ENCODE results near the gene RPH3AL. TPM values are rescaled to one million over a fixed set of nuclear protein-coding genes. Genes with fewer than 3 reads are reported as not detected.
A peak's percentile ranks its signal among the peaks of the same experiment; 100 is the strongest.

Gene RPH3AL
- polyA plus RNA-seq (ENCODE audit: insufficient read length), result 17.3 TPM
- long read RNA-seq, donor 1, partial matches to known transcripts, result 91 of 107 reads
- long read RNA-seq, donor 1, other reads (novel, unspliced or antisense), result 14 of 107 reads
- long read RNA-seq, donor 2, partial matches to known transcripts, result 9 of 64 reads
- long read RNA-seq, donor 2, other reads (novel, unspliced or antisense), result 52 of 64 reads
- long read RNA-seq, donor 3, result 0 reads
- long read RNA-seq, donor 4, partial matches to known transcripts, result 20 of 50 reads
- long read RNA-seq, donor 4, other reads (novel, unspliced or antisense), result 29 of 50 reads
- long read RNA-seq, donor 5, partial matches to known transcripts, result 212 of 235 reads
- long read RNA-seq, donor 5, other reads (novel, unspliced or antisense), result 20 of 235 reads
- long read RNA-seq, donor 6, partial matches to known transcripts, result 0 of 1 reads
- long read RNA-seq, donor 6, other reads (novel, unspliced or antisense), result 0 of 1 reads
- long read RNA-seq, donor 7, partial matches to known transcripts, result 129 of 148 reads
- long read RNA-seq, donor 7, other reads (novel, unspliced or antisense), result 19 of 148 reads
- long read RNA-seq, donor 8, partial matches to known transcripts, result 0 of 45 reads
- long read RNA-seq, donor 8, other reads (novel, unspliced or antisense), result 44 of 45 reads

- peak; percentile 79 for DNase-seq
Measured at GRCh38 chr17:352421-353212, at the start of gene RPH3AL. RPH3AL (minus strand) TSS chr17:352807; CDS start chr17:327543, 25,264 bp downstream.

DNA sequence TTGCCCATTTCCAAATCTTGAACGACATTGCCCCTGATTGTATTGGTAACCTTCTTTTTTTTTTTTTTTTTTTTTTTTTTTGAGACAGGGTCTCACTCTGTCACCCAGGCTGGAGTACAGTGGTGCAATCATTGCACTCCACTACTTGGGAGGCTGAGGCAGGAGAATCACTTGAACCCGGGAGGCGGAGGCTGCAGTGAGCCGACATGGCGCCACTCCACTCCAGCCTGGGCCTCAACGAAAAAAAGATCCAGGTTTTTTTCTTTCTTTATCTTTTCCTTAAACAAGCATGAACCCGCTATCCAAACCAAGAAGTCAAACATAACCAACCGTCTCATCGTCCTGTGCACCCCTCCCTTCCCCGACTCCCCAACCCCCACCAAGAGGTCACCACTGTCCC, 47.6 kb upstream of the RPH3AL start:
- no peak for DNase-seq

- DNase-seq, result no peak
Measured at GRCh38 chr17:396788-397187, 44.2 kb upstream of the RPH3AL start.

DNA sequence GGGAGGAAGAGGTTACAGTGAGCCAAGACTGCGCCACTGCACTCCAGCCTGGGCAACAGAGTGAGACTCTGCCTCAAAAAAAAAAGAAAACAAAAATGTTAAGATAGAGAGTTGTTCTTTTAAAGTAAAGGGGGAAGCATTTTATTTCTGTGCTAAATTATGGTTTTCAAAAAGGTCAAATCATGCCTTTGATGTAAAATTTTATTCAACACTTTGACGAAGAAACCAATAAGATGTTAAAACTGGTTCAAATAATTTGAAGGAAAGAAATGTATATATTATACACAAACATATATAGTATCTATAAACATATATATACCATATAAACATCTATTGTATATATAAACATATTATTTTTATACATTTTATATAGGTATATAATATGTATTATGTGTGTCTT, 43.4 kb upstream of the RPH3AL start:
- DNase-seq, result no peak

- no peak for DNase-seq
Measured at GRCh38 chr17:395179-395578, 42.6 kb upstream of the RPH3AL start.

GRCh38 chr17:394718-395095, 42.1 kb upstream of the RPH3AL start:
- DNase-seq, result no peak

DNA sequence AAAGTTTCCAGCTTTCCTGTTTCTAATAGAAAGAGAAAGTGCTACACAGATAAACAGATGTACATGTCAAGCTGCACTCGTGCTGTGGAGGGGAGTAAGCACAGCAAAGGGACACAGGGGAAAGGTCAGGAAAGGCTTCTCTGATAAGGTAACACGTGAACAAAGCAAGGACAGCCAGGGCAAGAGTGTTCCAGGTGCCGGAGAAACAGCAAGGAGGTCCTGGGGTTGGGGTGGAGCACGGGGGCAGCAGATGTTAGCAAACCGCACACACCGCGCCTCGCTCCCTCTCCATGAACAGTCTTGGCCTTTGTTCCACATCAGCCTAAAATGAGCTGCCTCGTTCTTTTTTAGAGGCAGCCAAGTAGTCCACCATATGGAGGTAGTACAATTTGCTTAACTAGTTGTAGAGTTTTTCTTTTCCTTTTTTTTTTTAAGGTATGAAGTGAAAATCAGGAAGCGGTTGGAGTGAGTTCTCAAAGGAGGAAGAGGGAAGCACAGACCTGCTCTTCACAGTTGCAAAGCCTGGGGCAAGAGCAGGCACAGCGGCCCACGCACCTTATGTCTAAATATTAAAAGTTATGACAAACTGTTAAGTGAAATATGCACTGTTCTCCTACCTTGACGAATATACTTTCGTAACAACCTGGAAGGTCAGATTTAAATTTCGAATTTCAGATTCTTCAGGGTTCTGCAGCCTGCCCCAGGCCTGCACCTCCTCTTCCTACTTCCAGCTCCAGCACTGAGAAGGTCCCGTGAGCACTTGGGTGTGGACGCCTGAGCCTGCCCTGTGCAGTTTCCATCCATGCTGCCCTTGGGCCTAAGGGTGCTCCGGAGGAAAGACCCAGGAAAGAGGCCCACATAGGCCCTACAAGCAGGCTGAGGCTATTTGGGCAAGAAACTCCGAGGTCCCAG, 41.5 kb upstream of the RPH3AL start:
- DNase-seq, result no peak

GRCh38 chr17:391850-392249, 39.2 kb upstream of the RPH3AL start:
- DNase-seq, result no peak

- DNase-seq, result no peak
Measured at GRCh38 chr17:390025-390424, 37.4 kb upstream of the RPH3AL start.

GRCh38 chr17:388087-388486, 35.5 kb upstream of the RPH3AL start:
- no peak for DNase-seq

DNA sequence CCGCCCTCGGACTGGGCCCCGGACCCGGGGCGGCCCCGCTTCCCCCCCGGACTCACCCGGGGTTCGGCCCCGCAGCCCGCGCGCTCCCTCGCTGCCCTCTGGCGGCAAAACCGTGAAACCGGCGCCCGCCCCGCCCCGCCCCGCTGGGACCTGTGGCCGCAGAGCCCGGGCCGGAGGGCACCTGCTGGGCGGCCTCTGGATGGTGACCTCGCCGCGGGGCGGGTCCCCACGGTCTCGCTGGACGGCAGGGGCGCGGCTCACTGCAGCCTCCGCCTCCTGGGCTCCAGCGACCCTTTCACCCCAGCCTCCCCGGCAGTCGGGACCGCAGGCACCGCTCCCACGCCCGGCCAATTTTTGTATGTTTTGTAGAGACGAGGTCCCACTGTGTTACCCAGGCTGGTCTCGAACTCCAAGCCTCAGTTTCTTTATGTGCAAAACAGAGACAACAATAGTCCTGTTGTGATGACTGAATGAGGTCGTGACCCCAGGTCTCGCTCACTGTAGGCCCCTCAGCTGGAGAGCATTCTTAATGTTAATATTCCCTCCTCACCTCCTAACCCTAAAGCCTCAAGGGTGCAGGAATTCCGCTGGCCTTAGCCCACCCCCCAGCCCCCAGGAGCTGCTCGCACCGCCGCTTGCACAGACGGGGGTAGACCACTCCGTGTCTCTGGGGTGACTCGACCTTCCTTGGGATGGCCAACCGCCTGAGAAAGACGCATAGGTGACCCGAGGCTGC, 33.7 kb upstream of the RPH3AL start:
- peak; percentile 49 for DNase-seq

DNA sequence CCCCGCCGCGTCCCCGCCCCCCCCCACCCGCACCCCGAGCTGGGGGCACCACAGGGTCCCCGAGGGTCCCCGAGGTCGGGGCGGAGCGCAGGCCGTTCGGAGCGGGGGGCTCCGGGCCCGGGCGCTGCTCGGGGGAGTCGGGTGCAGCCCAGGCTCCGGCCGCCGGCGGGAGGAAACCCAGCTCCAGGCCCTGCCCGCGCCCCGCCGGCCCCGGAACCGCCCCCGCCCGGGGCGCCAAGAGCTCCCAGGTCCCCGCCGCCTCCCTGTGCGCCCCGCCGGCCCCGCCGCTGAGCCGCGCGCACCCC, 33.2 kb upstream of the RPH3AL start:
- no peak for DNase-seq

DNA sequence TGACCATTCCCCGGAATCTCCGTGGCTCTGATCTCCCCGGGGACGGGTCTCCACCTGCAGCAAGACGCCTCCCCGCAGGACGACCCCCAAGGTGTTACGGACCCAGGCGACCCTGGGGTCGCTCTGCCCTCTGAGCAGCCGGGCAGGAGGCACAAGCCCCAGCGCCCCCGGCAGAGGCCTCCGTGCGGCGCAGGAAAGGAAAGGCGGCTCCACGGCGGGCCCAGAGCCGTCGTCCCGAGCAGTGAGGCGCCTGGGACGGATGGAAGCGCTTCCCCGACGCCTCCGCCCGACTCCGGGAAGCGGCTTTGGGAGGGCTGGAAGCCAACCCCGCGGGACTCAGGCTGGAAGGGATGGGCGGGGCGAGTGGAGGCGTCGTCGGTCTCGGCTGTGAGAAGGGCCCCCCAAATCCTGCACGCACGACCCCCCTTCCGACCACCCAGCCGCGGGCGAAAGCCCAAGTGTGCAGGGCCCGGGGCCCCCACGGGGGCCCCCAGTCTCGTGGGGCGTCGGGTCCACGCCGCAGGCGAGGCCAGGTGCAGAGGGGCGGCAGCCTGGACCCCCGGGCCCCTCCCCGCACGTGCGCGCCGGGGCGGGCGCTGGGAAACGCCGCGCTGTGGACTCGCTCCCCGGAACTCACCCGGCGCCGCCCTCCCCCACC, 32.7 kb upstream of the RPH3AL start:
- no peak for DNase-seq

DNA sequence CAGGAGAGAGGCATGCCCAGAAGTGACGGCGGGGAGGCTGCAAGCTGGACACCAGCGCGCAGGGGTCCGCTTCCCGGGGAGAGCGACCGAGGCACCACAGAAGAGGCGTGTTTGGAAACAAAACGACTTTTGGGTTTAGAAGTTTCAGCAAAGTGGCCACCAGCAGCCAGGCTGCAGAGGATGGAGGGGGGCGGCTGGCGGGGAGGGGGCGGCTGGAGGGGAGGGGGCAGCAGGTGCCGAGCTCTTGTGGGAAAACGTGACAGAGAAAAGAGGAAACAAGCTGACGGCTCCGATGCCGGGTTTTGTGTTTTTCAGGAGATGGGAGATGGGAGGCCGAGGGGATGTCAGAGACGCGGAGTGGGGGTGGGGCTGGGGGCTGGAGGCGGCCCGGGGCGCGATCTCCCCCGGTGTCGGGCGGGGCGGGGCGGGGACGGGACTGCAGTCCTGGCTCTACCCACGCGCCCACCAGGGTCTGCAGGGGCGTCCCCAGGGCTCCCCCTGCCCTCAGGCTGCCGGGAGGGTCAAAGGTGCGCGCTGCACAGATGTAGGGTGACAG, 32.1 kb upstream of the RPH3AL start:
- DNase-seq, result no peak

DNA sequence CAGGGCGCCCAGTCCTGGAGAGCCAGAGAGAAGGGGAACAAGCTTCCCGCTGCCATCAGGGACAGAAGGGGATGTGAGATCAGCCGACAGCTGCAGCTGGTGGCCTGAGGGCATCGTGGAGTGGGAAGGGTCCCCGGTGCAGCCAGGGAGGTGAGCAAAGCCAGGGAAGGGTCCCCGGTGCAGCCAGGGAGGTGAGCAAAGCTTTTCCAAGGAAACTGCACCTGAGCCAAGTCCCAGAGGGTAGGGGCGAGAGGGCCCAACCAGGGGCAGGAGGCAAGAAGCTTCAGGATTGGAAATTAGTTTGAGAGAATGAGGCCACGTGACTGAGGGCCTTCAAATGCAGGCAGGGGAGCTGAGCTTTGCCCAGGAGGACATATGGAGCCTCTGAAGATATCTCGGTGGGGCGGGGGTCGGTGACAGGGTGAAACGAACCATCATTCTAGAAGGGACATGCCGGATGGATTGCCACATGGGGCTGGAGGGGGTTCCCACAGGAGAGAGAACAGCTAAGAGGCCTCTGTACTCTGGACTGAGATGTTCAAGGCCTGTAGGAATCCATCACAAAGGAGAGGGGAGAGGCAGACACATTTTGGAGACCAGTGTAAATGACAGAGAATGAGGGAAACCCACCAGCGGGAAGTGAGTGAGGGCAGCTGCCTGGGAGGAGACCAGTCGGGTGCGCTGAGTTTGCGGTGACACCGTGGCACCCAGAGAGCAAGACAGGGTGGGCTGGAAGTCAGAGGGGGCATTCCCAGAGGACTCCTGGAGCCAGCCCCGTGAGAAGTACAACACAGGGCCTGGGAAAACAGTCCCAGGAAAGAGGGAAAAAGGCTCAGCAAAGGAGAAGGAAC, 31.4 kb upstream of the RPH3AL start:
- no peak for DNase-seq

- DNase-seq, result peak; percentile 89
Measured at GRCh38 chr17:382644-383533, 30.3 kb upstream of the RPH3AL start.

DNA sequence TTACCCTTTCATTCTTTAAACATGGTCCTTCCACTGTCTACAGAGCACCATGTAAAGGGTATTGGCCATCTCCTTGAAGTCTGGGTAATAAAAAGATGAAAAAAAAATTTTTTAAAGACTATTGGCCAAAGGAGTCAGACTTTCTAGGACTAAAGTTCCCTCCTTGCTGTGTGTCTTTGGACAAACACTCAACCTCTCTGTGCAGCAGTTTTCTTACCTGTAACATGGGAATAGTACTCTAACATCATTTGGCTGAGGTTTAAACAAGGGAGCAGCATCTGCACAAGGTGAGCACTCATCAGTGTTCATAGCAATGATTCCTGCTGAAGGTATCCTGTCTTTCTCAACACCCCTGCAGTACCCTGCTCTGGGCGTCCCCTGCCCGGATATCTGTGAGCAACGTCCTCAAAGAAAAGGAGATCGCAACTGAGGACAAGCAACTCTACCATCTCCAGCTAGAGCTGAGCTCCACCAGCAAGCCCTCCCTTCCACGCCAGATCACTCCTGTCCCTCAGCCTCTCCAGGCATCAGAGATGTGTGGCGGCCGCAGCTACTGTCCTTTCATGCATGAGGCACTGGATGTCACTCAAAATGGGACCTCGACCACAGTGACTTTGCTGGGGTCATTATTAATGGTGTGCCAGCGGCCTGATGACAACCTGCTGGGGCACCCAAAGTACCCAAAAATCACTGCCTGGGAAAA, 29.5 kb upstream of the RPH3AL start:
- no peak for DNase-seq

DNA sequence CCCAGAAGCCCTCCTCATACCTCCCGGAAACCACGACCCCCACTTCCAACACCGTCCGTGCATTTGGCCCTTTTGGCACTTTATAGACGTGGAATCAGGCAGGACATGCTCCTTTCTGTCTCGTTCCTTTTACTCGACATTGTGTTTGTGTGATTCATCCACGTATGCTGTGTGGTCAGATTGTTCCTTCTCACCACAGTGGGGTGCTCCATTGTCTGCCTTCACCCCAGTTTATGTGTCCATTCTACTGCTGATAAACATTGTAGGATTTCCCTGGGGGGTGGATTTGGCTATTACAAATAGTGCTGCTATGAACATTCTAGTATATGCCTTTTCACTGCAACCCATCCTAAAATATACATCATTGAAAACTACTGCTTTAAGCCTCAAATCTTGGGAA, 28.9 kb upstream of the RPH3AL start:
- no peak for DNase-seq

Data from left kidney (tissue), 8 donors.